HG03064 (cell line): ENCODE results near the gene WDR45B.

Experiments
- ATAC-seq: cut with Tn5 transposase; IDR thresholded peaks from one replicate; pipeline ENCODE4 v1.9.1; 2021; ENCODE audit warnings: low read depth; ENCODE audit not compliant: unreplicated experiment

The WDR45B gene

GRCh38 chr17:82602986-82603710, 45.1 kb downstream of the WDR45B start:
- ATAC-seq: no peak

- no peak for ATAC-seq
These were observed 45.8 kb downstream of the WDR45B start for GRCh38 chr17:82602487-82602886.

- no peak for ATAC-seq
These were observed 46.7 kb downstream of the WDR45B start for GRCh38 chr17:82601447-82602000.

GRCh38 chr17:82600731-82601446, 47.4 kb downstream of the WDR45B start:
- no peak for ATAC-seq

- no peak for ATAC-seq
These were observed 48.3 kb downstream of the WDR45B start for GRCh38 chr17:82599674-82600661.

- no peak for ATAC-seq
These were observed 49.8 kb downstream of the WDR45B start for GRCh38 chr17:82598256-82599119.

GRCh38 chr17:82596837-82597672, 51.2 kb downstream of the WDR45B start:
- no peak for ATAC-seq

GRCh38 chr17:82596296-82596695, 51.9 kb downstream of the WDR45B start:
- ATAC-seq: no peak

GRCh38 chr17:82595893-82596292, 52.4 kb downstream of the WDR45B start:
- no peak for ATAC-seq

- ATAC-seq: no peak
These were observed 53.7 kb downstream of the WDR45B start for GRCh38 chr17:82594571-82594970.

- ATAC-seq: no peak
These were observed 54.6 kb downstream of the WDR45B start for GRCh38 chr17:82593590-82594087.

- no peak for ATAC-seq
These were observed 55.3 kb downstream of the WDR45B start for GRCh38 chr17:82592767-82593589.

GRCh38 chr17:82592289-82592766, 55.9 kb downstream of the WDR45B start:
- ATAC-seq: no peak

GRCh38 chr17:82590881-82591539, 57.2 kb downstream of the WDR45B start:
- ATAC-seq: no peak

GRCh38 chr17:82590216-82590615, 58.0 kb downstream of the WDR45B start:
- no peak for ATAC-seq

- no peak for ATAC-seq
These were observed 58.4 kb downstream of the WDR45B start for GRCh38 chr17:82589851-82590180.
